Natural killer cell treated with Interleukin-12 subunit alpha and Interleukin-12 subunit beta and Interleukin-15 and Interleukin-18, amount 100 ng/mL, for 72 hours (primary cell): ENCODE results near the gene KCTD10. TPM values are rescaled to one million over a fixed set of nuclear protein-coding genes. Genes with fewer than 3 reads are reported as not detected.

Experiments used
- ATAC-seq, 2 donors: fragments of 150-1000 bp; cut with Tn5 transposase in 1 of 2; sonication (Bioruptor Pico), chemical (Tn5 transposase) in 1 of 2; 2 replicates each; pipeline ENCODE4 v1.10.0; 2021
- DNase-seq: peaks from one replicate; pipeline ENCODE4 v3.0.0; 2022; ENCODE audit warnings: low spot score
- H3K27ac Mint-ChIP-seq, 2 donors: 1 replicate in 1 of 2; 2 replicates in 1 of 2; pipeline ENCODE4 v1.8.0; 2022; ENCODE audit warnings: mixed read lengths in 2 of 2, mild to moderate bottlenecking in 1 of 2, moderate library complexity in 1 of 2
- H3K27me3 Mint-ChIP-seq, 2 donors: 1 replicate in 1 of 2; 2 replicates in 1 of 2; pipeline ENCODE4 v1.8.0; 2022; ENCODE audit warnings: mixed read lengths in 2 of 2
- H3K36me3 Mint-ChIP-seq: one replicate; pipeline ENCODE4 v1.8.0; 2022; ENCODE audit warnings: mixed read lengths
- H3K4me1 Mint-ChIP-seq, 2 donors: 1 replicate in 1 of 2; 2 replicates in 1 of 2; pipeline ENCODE4 v1.8.0; 2022; ENCODE audit warnings: low read depth in 2 of 2, mixed read lengths in 2 of 2, mild to moderate bottlenecking in 1 of 2
- H3K4me3 Mint-ChIP-seq: one replicate; pipeline ENCODE4 v1.8.0; 2022; ENCODE audit warnings: mixed read lengths
- H3K9me3 Mint-ChIP-seq: 2 replicates; pipeline ENCODE4 v1.8.0; 2022; ENCODE audit warnings: mixed read lengths
- total RNA-seq, 2 donors: library from RNA; stranded (reverse); gene quantifications; one replicate each; pipeline ENCODE4 v1.2.3, GENCODE V29; 2022

Gene KCTD10
- total RNA-seq, 2 donors from 2014 or later = 49.9 to 92.0 TPM

DNA sequence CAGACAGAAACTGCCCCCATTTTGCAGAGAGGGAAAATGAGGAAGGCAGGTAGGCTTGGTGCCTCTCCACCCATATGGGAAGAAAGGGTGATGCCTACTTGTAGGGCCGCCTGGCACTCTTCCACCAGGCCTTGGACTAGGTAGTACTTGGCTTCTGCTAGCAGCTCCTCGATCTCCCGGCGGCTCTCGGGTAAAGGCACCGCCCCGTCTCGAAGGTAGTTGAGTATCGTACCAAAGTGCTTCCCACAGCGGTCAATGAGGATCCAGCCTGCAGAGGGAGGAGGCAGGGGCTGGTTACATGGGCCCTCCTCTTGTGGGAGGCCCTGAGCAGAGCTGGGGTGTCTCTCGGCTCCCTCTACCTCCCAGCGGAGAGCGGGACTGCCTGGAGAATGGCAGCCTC lies 16.6 kb downstream of the KCTD10 start:
- ATAC-seq = no peak
- no peaks in the 10 kb centered on the region for H3K9me3 Mint-ChIP-seq
- H3K4me1 Mint-ChIP-seq = peaks cover 78 to 83% of the 10 kb centered on the region in 2 donors
- no peaks in the 10 kb centered on the region for H3K27me3 Mint-ChIP-seq
- H3K36me3 Mint-ChIP-seq = peaks cover 35% of the 10 kb centered on the region
- H3K4me3 Mint-ChIP-seq = no peak overlapping the region
- DNase-seq = no peak
- H3K27ac Mint-ChIP-seq = peak overlapping the region; percentile 93 to 95

GRCh38 chr12:109459247-109459646 lies 17.9 kb downstream of the KCTD10 start:
- DNase-seq (no peak), ATAC-seq (no peak)
- H3K27me3 Mint-ChIP-seq = no peaks in the 10 kb centered on the region
- H3K36me3 Mint-ChIP-seq = peaks cover 40% of the 10 kb centered on the region
- H3K4me3 Mint-ChIP-seq = peak overlapping the region; percentile 40
- H3K27ac Mint-ChIP-seq = peak overlapping the region; percentile 93 to 95
- H3K4me1 Mint-ChIP-seq = peaks cover 66 to 72% of the 10 kb centered on the region in 2 donors
- H3K9me3 Mint-ChIP-seq = no peaks in the 10 kb centered on the region

GRCh38 chr12:109458771-109459208 lies 18.3 kb downstream of the KCTD10 start:
- H3K27ac Mint-ChIP-seq = peak overlapping the region; percentile 93 to 95
- peaks cover 44% of the 10 kb centered on the region for H3K36me3 Mint-ChIP-seq
- no peaks in the 10 kb centered on the region for H3K27me3 Mint-ChIP-seq
- ATAC-seq (no peak), DNase-seq (no peak)
- peak overlapping the region; percentile 40 for H3K4me3 Mint-ChIP-seq
- H3K4me1 Mint-ChIP-seq = peaks cover 62 to 70% of the 10 kb centered on the region in 2 donors
- no peaks in the 10 kb centered on the region for H3K9me3 Mint-ChIP-seq

DNA sequence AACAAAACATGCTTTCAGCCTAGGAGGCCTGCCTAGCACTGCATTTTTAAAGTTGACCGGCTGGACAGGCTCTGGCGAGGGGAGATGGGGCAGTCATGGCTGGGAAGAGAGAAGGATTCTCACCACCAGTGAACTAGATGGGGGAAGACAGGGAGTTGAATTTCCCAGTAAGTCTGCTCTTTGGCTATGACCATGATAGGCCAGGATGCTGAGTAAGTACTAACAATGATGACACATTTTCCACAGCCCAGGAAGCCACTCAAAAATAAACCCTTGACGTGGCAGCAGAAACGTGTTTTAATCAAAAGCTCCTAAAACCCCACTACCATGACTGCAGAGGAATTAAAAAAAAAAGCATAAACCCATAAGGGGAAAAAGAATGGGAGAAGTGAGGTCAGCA lies 19.0 kb downstream of the KCTD10 start:
- ATAC-seq (peak; percentile 53 to 66), DNase-seq (no peak)
- Mint-ChIP-seq H3K4me1 (peaks cover 55 to 67% of the 10 kb centered on the region in 2 donors), H3K4me3 (peak overlapping the region; percentile 80), H3K36me3 (peaks cover 44% of the 10 kb centered on the region), H3K27me3 (no peaks in the 10 kb centered on the region), H3K27ac (peak overlapping the region; percentile 93 to 95), H3K9me3 (no peaks in the 10 kb centered on the region)

GRCh38 chr12:109455706-109456105 lies 21.4 kb downstream of the KCTD10 start:
- no peak for ATAC-seq
- Mint-ChIP-seq H3K9me3 (no peaks in the 10 kb centered on the region), H3K4me1 (peaks cover 47 to 60% of the 10 kb centered on the region in 2 donors), H3K36me3 (peaks cover 44% of the 10 kb centered on the region), H3K27ac (no peak overlapping the region), H3K27me3 (no peaks in the 10 kb centered on the region), H3K4me3 (no peak overlapping the region)
- DNase-seq = no peak

GRCh38 chr12:109452489-109452888 lies 24.6 kb downstream of the KCTD10 start:
- H3K4me3 Mint-ChIP-seq = no peak overlapping the region
- DNase-seq (no peak), ATAC-seq (no peak)
- no peaks in the 10 kb centered on the region for H3K27me3 Mint-ChIP-seq
- H3K4me1 Mint-ChIP-seq = peaks cover 36 to 48% of the 10 kb centered on the region in 2 donors
- H3K9me3 Mint-ChIP-seq = no peaks in the 10 kb centered on the region
- H3K27ac Mint-ChIP-seq = peak overlapping the region in 1 of 2 donors; percentile 64
- peaks cover 25% of the 10 kb centered on the region for H3K36me3 Mint-ChIP-seq

DNA sequence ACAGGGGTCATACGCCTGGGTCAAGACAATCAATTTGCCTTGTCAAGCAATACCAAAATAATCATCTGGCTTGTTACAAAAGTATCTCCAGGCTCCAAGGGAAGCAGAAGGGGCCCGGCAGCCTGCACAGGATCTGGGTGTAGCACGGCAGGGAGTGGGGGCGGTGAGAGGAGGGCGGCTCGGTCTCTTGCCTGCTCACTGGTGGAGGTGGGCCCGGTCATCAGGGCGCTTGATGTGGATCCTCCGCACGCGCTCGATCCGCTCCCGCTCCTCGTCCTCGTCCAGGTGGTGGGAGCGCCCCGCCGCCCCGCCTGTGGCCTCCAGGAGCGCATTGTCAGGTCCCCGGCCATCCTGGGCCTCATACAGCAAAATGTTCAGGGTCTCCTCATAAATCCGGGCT lies 25.7 kb downstream of the KCTD10 start:
- H3K27me3 Mint-ChIP-seq = no peaks in the 10 kb centered on the region
- no peaks in the 10 kb centered on the region for H3K9me3 Mint-ChIP-seq
- DNase-seq (no peak), ATAC-seq (peak; percentile 39 to 67)
- peaks cover 17% of the 10 kb centered on the region for H3K36me3 Mint-ChIP-seq
- peak overlapping the region; percentile 74 for H3K4me3 Mint-ChIP-seq
- H3K4me1 Mint-ChIP-seq = peaks cover 28 to 49% of the 10 kb centered on the region in 2 donors
- peak overlapping the region; percentile 57 to 76 for H3K27ac Mint-ChIP-seq

GRCh38 chr12:109450980-109451379 lies 26.1 kb downstream of the KCTD10 start:
- H3K9me3 Mint-ChIP-seq = no peaks in the 10 kb centered on the region
- H3K4me3 Mint-ChIP-seq = peak overlapping the region; percentile 74
- H3K4me1 Mint-ChIP-seq = peaks cover 29 to 50% of the 10 kb centered on the region in 2 donors
- DNase-seq (no peak), ATAC-seq (peak; percentile 82 to 85)
- no peaks in the 10 kb centered on the region for H3K27me3 Mint-ChIP-seq
- H3K27ac Mint-ChIP-seq = peak overlapping the region; percentile 57 to 76
- H3K36me3 Mint-ChIP-seq = peaks cover 14% of the 10 kb centered on the region

GRCh38 chr12:109449845-109450532 lies 27.1 kb downstream of the KCTD10 start:
- ATAC-seq (peak in 1 of 2 donors; percentile 17), DNase-seq (no peak)
- Mint-ChIP-seq H3K4me3 (peak overlapping the region; percentile 74), H3K27me3 (no peaks in the 10 kb centered on the region), H3K27ac (peak overlapping the region; percentile 57 to 76), H3K9me3 (no peaks in the 10 kb centered on the region), H3K36me3 (peaks cover 6% of the 10 kb centered on the region), H3K4me1 (peaks cover 34 to 58% of the 10 kb centered on the region in 2 donors)

GRCh38 chr12:109448707-109449390 lies 28.3 kb downstream of the KCTD10 start:
- Mint-ChIP-seq H3K27ac (peak overlapping the region in 1 of 2 donors; percentile 25), H3K4me3 (no peak overlapping the region), H3K4me1 (peaks cover 41 to 66% of the 10 kb centered on the region in 2 donors), H3K27me3 (no peaks in the 10 kb centered on the region), H3K9me3 (no peaks in the 10 kb centered on the region), H3K36me3 (peaks cover under 1% of the 10 kb centered on the region)
- no peak for ATAC-seq
- no peak for DNase-seq

- Mint-ChIP-seq H3K27me3 (no peaks in the 10 kb centered on the region), H3K4me1 (peaks cover 42 to 62% of the 10 kb centered on the region in 2 donors), H3K27ac (peak overlapping the region in 1 of 2 donors; percentile 25), H3K36me3 (no peaks in the 10 kb centered on the region), H3K4me3 (no peak overlapping the region), H3K9me3 (no peaks in the 10 kb centered on the region)
- DNase-seq = no peak
- ATAC-seq = no peak
These were observed 28.8 kb downstream of the KCTD10 start for GRCh38 chr12:109448272-109448671.

GRCh38 chr12:109447482-109447881 lies 29.6 kb downstream of the KCTD10 start:
- no peak overlapping the region for H3K4me3 Mint-ChIP-seq
- peak overlapping the region in 1 of 2 donors; percentile 58 for H3K27ac Mint-ChIP-seq
- H3K4me1 Mint-ChIP-seq = peaks cover 40 to 62% of the 10 kb centered on the region in 2 donors
- H3K36me3 Mint-ChIP-seq = no peaks in the 10 kb centered on the region
- no peaks in the 10 kb centered on the region for H3K27me3 Mint-ChIP-seq
- no peak for ATAC-seq
- no peak for DNase-seq
- H3K9me3 Mint-ChIP-seq = no peaks in the 10 kb centered on the region

GRCh38 chr12:109446869-109447268 lies 30.2 kb downstream of the KCTD10 start:
- no peaks in the 10 kb centered on the region for H3K27me3 Mint-ChIP-seq
- no peaks in the 10 kb centered on the region for H3K36me3 Mint-ChIP-seq
- no peaks in the 10 kb centered on the region for H3K9me3 Mint-ChIP-seq
- DNase-seq (no peak), ATAC-seq (peak; percentile 53 to 72)
- H3K4me1 Mint-ChIP-seq = peaks cover 34 to 58% of the 10 kb centered on the region in 2 donors
- H3K27ac Mint-ChIP-seq = peak overlapping the region in 1 of 2 donors; percentile 58
- no peak overlapping the region for H3K4me3 Mint-ChIP-seq

DNA sequence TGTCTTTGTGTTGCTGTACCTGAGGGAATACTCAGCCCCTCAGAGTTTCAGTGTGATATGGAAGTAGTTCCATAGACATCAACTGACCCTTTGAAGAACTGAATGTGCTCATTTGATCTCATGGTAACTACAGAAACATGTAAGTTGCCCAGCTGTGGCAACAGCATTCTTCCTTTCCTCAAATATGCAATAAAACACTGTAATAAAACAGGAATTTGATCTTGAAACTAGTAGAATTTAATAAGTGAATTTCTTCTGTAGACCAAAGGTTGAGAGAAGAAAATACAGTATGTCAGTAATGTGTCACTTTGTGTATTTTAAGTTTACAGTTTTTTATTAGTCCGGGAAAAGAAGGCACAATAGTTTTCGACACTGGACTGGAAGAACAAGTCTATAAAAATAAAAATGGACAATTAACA lies 31.9 kb downstream of the KCTD10 start:
- H3K36me3 Mint-ChIP-seq = no peaks in the 10 kb centered on the region
- DNase-seq = no peak
- H3K27me3 Mint-ChIP-seq = no peaks in the 10 kb centered on the region
- H3K27ac Mint-ChIP-seq = peak overlapping the region; percentile 11 to 59
- no peaks in the 10 kb centered on the region for H3K9me3 Mint-ChIP-seq
- peaks cover 20 to 47% of the 10 kb centered on the region in 2 donors for H3K4me1 Mint-ChIP-seq
- no peak overlapping the region for H3K4me3 Mint-ChIP-seq
- no peak for ATAC-seq
